ENCODE data around the gene CDC42EP3. TPM values are rescaled to one million over a fixed set of nuclear protein-coding genes. Genes with fewer than 3 reads are reported as not detected.

Gene CDC42EP3
- total RNA-seq, 1 donor from 2014 or later: 32.9 TPM

DNA sequence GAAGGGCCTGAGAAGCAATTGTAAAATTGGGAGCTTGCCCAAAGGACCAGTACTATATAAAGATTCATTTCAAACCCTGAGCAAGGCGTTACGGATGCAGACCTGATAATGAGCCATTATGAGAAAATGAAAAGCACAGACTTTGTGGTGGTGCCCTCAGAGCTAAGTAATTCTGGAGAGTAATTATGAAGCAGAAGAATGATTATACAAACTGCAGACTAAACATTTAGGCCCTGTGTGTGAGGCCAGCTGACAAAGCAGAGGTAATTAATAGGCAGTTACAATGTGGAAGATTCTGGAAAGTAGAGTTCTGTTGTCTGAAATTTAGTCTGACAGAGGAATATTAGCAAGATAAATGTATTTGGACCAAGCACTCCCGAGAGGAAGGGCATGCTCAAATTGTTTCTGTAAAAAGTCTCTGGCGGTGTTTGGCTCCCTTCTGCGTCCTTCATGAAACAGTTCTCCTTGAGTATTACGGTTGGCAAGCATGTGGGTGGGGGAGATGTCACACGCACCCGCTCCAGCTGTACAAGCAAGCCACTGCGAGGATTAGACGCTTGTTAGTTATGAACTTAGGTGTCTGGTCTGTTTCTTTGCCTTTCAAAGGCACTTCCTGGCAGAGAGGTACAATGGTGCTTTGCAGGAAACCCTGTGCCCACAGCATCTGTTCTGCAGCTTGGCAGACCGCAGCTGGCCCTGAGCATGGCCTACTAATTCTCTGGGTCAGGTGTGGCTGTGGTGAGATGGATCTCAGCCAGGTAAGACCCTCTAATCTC lies 45.5 kb downstream of the CDC42EP3 start:
- H3K4me1 Mint-ChIP-seq (ENCODE audit: low read depth, unreplicated experiment): no peaks in the 10 kb centered on the region
- H3K27me3 Mint-ChIP-seq (ENCODE audit: unreplicated experiment): no peaks in the 10 kb centered on the region
- TF ChIP-seq, protein P1, sequence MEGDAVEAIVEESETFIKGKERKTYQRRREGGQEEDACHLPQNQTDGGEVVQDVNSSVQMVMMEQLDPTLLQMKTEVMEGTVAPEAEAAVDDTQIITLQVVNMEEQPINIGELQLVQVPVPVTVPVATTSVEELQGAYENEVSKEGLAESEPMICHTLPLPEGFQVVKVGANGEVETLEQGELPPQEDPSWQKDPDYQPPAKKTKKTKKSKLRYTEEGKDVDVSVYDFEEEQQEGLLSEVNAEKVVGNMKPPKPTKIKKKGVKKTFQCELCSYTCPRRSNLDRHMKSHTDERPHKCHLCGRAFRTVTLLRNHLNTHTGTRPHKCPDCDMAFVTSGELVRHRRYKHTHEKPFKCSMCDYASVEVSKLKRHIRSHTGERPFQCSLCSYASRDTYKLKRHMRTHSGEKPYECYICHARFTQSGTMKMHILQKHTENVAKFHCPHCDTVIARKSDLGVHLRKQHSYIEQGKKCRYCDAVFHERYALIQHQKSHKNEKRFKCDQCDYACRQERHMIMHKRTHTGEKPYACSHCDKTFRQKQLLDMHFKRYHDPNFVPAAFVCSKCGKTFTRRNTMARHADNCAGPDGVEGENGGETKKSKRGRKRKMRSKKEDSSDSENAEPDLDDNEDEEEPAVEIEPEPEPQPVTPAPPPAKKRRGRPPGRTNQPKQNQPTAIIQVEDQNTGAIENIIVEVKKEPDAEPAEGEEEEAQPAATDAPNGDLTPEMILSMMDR (IDR thresholded peaks at IDR 0.05; ENCODE audit: partially characterized antibody, unreplicated experiment): no peak
- no peak overlapping the region for H3K27ac Mint-ChIP-seq (ENCODE audit: unreplicated experiment)
- H3K36me3 Mint-ChIP-seq (ENCODE audit: unreplicated experiment): no peaks in the 10 kb centered on the region
- H3K4me3 Mint-ChIP-seq (ENCODE audit: unreplicated experiment): no peak overlapping the region
- no peak for DNase-seq
- H3K9me3 Mint-ChIP-seq (ENCODE audit: unreplicated experiment): no peaks in the 10 kb centered on the region

DNA sequence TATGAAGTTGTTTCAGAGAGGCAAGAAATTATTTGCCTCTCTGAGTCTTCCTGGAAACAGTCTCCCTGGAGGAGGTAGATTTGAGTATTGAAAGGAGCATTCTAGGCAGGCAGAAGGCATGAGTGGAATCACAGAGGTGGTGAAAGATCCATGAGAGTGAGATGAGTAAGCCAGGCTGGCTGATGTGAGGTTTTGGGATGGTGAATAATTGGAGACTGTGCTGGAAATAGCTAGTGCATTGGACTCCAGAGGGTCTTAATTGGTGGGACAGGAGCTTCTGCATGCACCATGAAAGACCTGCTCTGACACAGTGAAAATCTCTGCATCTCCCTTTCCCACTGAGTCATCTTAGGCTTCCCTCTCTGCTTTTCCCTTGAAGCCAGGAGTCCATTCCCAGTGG lies 46.3 kb downstream of the CDC42EP3 start:
- Mint-ChIP-seq H3K36me3 (ENCODE audit: unreplicated experiment) (no peaks in the 10 kb centered on the region), H3K9me3 (ENCODE audit: unreplicated experiment) (no peaks in the 10 kb centered on the region), H3K4me1 (ENCODE audit: low read depth, unreplicated experiment) (no peaks in the 10 kb centered on the region), H3K4me3 (ENCODE audit: unreplicated experiment) (no peak overlapping the region), H3K27ac (ENCODE audit: unreplicated experiment) (no peak overlapping the region), H3K27me3 (ENCODE audit: unreplicated experiment) (no peaks in the 10 kb centered on the region)
- TF ChIP-seq, protein P1 (IDR thresholded peaks at IDR 0.05; ENCODE audit: partially characterized antibody, unreplicated experiment): no peak
- DNase-seq: no peak

DNA sequence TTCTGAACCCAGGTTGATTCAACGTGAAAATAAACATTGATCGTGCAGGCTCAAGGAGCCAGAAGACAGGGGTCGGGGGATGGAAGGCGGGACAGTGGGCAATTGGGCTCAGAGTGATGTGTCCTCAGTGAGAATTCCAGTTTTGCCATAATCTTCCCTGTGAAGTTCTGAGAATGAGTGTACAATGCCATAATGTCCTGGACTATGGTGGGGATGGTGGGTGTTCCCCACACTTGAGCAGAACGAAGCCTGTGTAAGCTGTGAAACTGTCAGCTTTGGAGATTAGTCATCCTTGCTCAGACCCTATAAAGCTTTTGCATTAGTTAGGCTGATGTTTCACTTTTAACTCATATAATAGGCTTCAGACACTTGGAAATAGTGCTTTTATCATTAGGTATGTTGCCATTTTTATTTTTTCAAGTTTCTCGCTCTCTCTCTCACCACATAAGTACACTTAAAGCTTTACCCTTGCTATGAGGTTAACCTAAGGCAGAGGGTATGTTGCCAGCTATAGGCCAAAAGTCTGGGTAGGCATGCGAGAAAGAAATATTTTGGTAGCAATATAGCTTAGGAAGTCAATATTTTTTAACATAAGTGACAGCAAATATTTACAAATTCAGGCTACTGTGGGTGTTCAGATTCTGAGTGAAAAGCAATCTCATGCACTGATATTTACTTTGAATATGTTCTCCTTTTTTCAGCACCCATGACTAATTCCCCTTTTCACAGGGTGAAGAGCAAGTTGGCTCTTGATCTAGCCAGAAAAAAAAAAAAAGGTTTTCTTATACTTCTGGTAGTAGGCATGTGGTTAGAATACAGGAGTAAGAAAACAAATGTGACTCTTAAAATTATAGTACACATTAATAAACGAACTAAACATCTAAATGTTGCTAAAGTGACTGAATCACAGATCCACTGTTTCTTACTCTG lies 47.2 kb downstream of the CDC42EP3 start:
- H3K4me1 Mint-ChIP-seq (ENCODE audit: low read depth, unreplicated experiment): no peaks in the 10 kb centered on the region
- no peak overlapping the region for H3K4me3 Mint-ChIP-seq (ENCODE audit: unreplicated experiment)
- TF ChIP-seq, protein P1 (IDR thresholded peaks at IDR 0.05; ENCODE audit: partially characterized antibody, unreplicated experiment): no peak

DNA sequence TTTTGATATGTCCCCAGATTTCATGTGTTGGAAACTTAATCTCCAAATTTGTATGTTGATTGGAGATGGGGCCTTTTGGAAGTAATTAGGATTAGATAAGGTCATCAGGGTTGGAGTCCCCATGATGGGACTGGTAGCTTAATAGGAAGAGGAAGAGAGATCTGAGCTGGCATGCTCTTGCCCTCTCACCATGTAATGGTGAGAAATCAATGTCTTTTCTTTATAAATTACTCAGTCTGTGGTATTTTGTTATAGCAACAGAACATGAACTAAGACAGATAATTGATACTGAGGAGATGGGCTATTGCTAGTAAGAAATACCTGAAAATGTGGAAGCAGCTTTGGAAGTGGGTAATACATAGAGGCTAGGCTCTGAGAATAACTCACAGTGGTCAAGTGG lies 48.0 kb downstream of the CDC42EP3 start:
- Mint-ChIP-seq H3K36me3 (ENCODE audit: unreplicated experiment) (no peaks in the 10 kb centered on the region), H3K27ac (ENCODE audit: unreplicated experiment) (no peak overlapping the region), H3K9me3 (ENCODE audit: unreplicated experiment) (no peaks in the 10 kb centered on the region), H3K27me3 (ENCODE audit: unreplicated experiment) (no peaks in the 10 kb centered on the region), H3K4me1 (ENCODE audit: low read depth, unreplicated experiment) (no peaks in the 10 kb centered on the region), H3K4me3 (ENCODE audit: unreplicated experiment) (no peak overlapping the region)
- TF ChIP-seq, protein P1 (IDR thresholded peaks at IDR 0.05; ENCODE audit: partially characterized antibody, unreplicated experiment): no peak
- DNase-seq: no peak

More for the DNA sequence above, 47.2 kb downstream of the CDC42EP3 start:
- Mint-ChIP-seq H3K9me3 (ENCODE audit: unreplicated experiment) (no peaks in the 10 kb centered on the region), H3K27me3 (ENCODE audit: unreplicated experiment) (no peaks in the 10 kb centered on the region), H3K27ac (ENCODE audit: unreplicated experiment) (no peak overlapping the region), H3K36me3 (ENCODE audit: unreplicated experiment) (no peaks in the 10 kb centered on the region)
- no peak for DNase-seq

All from glutamatergic neuron (in vitro differentiated cells).